ENCODE measurements around the gene ZNF219. TPM values are rescaled to one million over a fixed set of nuclear protein-coding genes. Genes with fewer than 3 reads are reported as not detected.

Gene ZNF219
- total and polyA plus RNA-seq, 2 of the 13 experiments (the other 11 are each of a cell fraction or from before 2014, with no cell fraction given), result 34.5 to 36.6 TPM

DNA sequence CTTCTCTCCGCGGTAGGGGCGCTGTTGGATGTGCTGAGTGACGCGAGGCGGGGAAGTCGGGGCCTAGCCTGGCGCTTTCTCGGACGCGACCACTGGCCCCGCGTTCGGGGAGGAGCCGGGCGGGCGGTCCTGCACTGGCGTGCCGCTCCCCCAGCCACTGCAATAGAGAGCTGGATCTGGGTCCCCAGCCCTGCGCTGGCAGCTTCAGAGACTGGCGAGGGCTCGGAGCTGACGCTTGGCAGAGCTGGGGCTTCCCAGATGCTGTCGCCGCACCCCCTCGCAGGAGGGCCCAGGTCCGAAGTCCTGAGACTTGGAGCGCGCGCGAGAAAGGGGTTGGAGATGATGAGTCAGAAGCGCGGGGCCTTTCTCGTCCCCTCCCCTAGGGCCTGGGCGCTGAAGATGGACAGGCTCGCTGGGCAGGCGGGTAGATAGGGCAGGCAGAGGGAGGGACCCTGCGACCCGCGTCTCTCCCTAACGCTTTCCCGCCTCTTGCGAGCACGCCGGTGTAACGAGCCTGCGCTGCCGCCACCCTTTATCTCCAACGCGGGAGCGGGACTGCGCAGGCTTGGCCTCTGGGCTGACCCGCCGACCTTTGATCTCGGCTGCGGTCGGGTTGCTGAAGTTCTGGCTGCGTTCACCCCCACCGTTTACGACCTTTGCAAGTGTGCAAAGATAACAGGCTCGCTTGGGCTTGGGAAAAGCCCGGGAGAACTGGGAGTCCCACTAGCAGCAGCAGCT, 5.4 kb upstream of the ZNF219 start (continued):
- TF ChIP-seq KLF13 (CRISPR knock-in tag; IDR thresholded peaks at IDR 0.05) (peak; percentile 90; the same call in 1 of the 2 replicates), ZSCAN21 (CRISPR knock-in tag; IDR thresholded peaks at IDR 0.05; ENCODE audit: borderline replicate concordance) (peak; percentile 98), ZNF614 (CRISPR knock-in tag; IDR thresholded peaks at IDR 0.05; ENCODE audit: borderline replicate concordance) (peak; percentile 97), FOXK1 (CRISPR knock-in tag; IDR thresholded peaks at IDR 0.05; ENCODE audit: borderline replicate concordance, low read depth) (peak; percentile 95), KDM5A (IDR thresholded peaks at IDR 0.05; ENCODE audit: borderline replicate concordance, low read length) (peak; percentile 82; the same call in 1 of the 2 replicates), THYN1 (CRISPR knock-in tag; IDR thresholded peaks at IDR 0.05; ENCODE audit: borderline replicate concordance, low read depth) (peak; percentile 99; the same call in 1 of the 2 replicates), ARNT (IDR thresholded peaks at IDR 0.05) (no peak), ZNF160 (CRISPR knock-in tag; IDR thresholded peaks at IDR 0.05) (peak; percentile 96), NKX3-1 (CRISPR knock-in tag; IDR thresholded peaks at IDR 0.05) (peak; percentile 84), ZNF337 (CRISPR knock-in tag; IDR thresholded peaks at IDR 0.05; ENCODE audit: borderline replicate concordance, low read depth) (peak; percentile 99), GATAD2A (CRISPR knock-in tag; IDR thresholded peaks at IDR 0.05) (peak; percentile 61)
- TF ChIP-seq, protein P1, sequence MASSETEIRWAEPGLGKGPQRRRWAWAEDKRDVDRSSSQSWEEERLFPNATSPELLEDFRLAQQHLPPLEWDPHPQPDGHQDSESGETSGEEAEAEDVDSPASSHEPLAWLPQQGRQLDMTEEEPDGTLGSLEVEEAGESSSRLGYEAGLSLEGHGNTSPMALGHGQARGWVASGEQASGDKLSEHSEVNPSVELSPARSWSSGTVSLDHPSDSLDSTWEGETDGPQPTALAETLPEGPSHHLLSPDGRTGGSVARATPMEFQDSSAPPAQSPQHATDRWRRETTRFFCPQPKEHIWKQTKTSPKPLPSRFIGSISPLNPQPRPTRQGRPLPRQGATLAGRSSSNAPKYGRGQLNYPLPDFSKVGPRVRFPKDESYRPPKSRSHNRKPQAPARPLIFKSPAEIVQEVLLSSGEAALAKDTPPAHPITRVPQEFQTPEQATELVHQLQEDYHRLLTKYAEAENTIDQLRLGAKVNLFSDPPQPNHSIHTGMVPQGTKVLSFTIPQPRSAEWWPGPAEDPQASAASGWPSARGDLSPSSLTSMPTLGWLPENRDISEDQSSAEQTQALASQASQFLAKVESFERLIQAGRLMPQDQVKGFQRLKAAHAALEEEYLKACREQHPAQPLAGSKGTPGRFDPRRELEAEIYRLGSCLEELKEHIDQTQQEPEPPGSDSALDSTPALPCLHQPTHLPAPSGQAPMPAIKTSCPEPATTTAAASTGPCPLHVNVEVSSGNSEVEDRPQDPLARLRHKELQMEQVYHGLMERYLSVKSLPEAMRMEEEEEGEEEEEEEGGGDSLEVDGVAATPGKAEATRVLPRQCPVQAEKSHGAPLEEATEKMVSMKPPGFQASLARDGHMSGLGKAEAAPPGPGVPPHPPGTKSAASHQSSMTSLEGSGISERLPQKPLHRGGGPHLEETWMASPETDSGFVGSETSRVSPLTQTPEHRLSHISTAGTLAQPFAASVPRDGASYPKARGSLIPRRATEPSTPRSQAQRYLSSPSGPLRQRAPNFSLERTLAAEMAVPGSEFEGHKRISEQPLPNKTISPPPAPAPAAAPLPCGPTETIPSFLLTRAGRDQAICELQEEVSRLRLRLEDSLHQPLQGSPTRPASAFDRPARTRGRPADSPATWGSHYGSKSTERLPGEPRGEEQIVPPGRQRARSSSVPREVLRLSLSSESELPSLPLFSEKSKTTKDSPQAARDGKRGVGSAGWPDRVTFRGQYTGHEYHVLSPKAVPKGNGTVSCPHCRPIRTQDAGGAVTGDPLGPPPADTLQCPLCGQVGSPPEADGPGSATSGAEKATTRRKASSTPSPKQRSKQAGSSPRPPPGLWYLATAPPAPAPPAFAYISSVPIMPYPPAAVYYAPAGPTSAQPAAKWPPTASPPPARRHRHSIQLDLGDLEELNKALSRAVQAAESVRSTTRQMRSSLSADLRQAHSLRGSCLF (CRISPR knock-in tag; IDR thresholded peaks at IDR 0.05; ENCODE audit: borderline replicate concordance), result peak; percentile 79; the same call in 1 of the 2 replicates
- TF ChIP-seq, protein P2, sequence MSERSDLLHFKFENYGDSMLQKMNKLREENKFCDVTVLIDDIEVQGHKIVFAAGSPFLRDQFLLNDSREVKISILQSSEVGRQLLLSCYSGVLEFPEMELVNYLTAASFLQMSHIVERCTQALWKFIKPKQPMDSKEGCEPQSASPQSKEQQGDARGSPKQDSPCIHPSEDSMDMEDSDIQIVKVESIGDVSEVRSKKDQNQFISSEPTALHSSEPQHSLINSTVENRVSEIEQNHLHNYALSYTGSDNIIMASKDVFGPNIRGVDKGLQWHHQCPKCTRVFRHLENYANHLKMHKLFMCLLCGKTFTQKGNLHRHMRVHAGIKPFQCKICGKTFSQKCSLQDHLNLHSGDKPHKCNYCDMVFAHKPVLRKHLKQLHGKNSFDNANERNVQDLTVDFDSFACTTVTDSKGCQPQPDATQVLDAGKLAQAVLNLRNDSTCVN (CRISPR knock-in tag; IDR thresholded peaks at IDR 0.05; ENCODE audit: borderline replicate concordance), result peak; percentile 20
- TF ChIP-seq, protein P3, sequence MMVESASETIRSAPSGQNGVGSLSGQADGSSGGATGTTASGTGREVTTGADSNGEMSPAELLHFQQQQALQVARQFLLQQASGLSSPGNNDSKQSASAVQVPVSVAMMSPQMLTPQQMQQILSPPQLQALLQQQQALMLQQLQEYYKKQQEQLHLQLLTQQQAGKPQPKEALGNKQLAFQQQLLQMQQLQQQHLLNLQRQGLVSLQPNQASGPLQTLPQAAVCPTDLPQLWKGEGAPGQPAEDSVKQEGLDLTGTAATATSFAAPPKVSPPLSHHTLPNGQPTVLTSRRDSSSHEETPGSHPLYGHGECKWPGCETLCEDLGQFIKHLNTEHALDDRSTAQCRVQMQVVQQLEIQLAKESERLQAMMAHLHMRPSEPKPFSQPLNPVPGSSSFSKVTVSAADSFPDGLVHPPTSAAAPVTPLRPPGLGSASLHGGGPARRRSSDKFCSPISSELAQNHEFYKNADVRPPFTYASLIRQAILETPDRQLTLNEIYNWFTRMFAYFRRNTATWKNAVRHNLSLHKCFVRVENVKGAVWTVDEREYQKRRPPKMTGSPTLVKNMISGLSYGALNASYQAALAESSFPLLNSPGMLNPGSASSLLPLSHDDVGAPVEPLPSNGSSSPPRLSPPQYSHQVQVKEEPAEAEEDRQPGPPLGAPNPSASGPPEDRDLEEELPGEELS (CRISPR knock-in tag; IDR thresholded peaks at IDR 0.05), result peak; percentile 78
- TF ChIP-seq, protein P4, sequence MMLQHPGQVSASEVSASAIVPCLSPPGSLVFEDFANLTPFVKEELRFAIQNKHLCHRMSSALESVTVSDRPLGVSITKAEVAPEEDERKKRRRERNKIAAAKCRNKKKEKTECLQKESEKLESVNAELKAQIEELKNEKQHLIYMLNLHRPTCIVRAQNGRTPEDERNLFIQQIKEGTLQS (CRISPR knock-in tag; IDR thresholded peaks at IDR 0.05), result peak; percentile 97
- TF ChIP-seq, protein P5, sequence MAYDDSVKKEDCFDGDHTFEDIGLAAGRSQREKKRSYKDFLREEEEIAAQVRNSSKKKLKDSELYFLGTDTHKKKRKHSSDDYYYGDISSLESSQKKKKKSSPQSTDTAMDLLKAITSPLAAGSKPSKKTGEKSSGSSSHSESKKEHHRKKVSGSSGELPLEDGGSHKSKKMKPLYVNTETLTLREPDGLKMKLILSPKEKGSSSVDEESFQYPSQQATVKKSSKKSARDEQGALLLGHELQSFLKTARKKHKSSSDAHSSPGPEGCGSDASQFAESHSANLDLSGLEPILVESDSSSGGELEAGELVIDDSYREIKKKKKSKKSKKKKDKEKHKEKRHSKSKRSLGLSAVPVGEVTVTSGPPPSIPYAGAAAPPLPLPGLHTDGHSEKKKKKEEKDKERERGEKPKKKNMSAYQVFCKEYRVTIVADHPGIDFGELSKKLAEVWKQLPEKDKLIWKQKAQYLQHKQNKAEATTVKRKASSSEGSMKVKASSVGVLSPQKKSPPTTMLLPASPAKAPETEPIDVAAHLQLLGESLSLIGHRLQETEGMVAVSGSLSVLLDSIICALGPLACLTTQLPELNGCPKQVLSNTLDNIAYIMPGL (CRISPR knock-in tag; IDR thresholded peaks at IDR 0.05; ENCODE audit: borderline replicate concordance in 1 of 2, low read depth in 1 of 2), result peak; percentile 95 to 98
- TF ChIP-seq, protein P6, sequence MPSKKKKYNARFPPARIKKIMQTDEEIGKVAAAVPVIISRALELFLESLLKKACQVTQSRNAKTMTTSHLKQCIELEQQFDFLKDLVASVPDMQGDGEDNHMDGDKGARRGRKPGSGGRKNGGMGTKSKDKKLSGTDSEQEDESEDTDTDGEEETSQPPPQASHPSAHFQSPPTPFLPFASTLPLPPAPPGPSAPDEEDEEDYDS (CRISPR knock-in tag; IDR thresholded peaks at IDR 0.05), result peak; percentile 80

All from HepG2 (cell line).